ENCODE data around the gene RBMS1. TPM values are rescaled to one million over a fixed set of nuclear protein-coding genes. Genes with fewer than 3 reads are reported as not detected.

The RBMS1 gene
- total RNA-seq, 1 donor: 121 TPM

GRCh38 chr2:160417745-160418397, 75.7 kb downstream of the RBMS1 start:
- DNase-seq (ENCODE audit: low read depth): peak; percentile 88
- TF ChIP-seq CTCF (IDR thresholded peaks at IDR 0.05; ENCODE audit: insufficient read depth, low read depth, low read length): no peak
- H3K4me3 ChIP-seq (ENCODE audit: low read depth, low read length): no peak overlapping the region

- no peak for TF ChIP-seq CTCF (IDR thresholded peaks at IDR 0.05; ENCODE audit: insufficient read depth, low read depth, low read length)
- no peak overlapping the region for H3K4me3 ChIP-seq (ENCODE audit: low read depth, low read length)
- no peak for DNase-seq (ENCODE audit: low read depth)
Observed at GRCh38 chr2:160415991-160416390, 77.6 kb downstream of the RBMS1 start.

DNA sequence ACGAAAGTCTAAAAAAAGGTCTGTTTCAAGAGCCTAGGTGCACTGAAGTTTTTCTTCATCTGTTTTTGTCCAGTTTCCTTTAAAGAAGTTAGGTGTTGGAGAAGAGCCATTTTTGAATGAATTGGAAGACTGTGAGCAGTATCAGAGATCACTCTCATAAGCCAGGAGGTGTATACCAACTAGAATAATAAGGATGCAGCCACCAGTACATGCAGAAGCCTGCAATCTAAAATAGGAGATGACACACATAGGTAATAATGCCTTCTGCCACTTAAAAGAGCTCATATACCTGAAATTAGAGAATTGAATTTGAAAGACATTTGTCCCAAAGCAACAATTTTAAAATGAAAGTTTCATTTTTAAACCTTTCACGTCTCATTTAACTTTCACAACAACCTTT, 81.7 kb downstream of the RBMS1 start:
- no peak for TF ChIP-seq CTCF (IDR thresholded peaks at IDR 0.05; ENCODE audit: insufficient read depth, low read depth, low read length)
- no peak for DNase-seq (ENCODE audit: low read depth)
- H3K4me3 ChIP-seq (ENCODE audit: low read depth, low read length): no peak overlapping the region

DNA sequence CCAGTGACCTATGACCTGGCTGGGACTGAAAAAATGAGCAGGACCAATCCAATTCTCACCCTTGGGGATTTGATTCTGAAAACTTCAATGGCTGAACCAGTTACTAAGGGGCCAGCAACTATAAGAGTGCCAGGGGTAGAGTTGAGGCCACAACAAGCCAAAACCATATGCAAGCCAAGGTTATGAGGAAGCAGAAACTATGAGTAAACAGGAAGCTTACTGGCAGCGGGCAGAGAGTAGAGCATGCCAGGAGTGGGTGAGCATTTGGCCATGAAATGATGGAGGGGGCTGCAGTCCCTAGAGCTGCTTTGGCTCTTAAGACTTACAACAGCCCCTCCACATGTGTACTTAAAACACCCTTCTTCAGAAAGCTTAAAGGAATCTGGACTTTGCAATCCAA, 82.4 kb downstream of the RBMS1 start:
- no peak for DNase-seq (ENCODE audit: low read depth)
- no peak for TF ChIP-seq CTCF (IDR thresholded peaks at IDR 0.05; ENCODE audit: insufficient read depth, low read depth, low read length)
- H3K4me3 ChIP-seq (ENCODE audit: low read depth, low read length): no peak overlapping the region

GRCh38 chr2:160409480-160409879, 84.1 kb downstream of the RBMS1 start:
- no peak overlapping the region for H3K4me3 ChIP-seq (ENCODE audit: low read depth, low read length)
- DNase-seq (ENCODE audit: low read depth): peak; percentile 75
- no peak for TF ChIP-seq CTCF (IDR thresholded peaks at IDR 0.05; ENCODE audit: insufficient read depth, low read depth, low read length)

- TF ChIP-seq CTCF (IDR thresholded peaks at IDR 0.05; ENCODE audit: insufficient read depth, low read depth, low read length): peak; percentile 33
- peak overlapping the region; percentile 4 for H3K4me3 ChIP-seq (ENCODE audit: low read depth, low read length)
- DNase-seq (ENCODE audit: low read depth): peak; percentile 48
Observed at GRCh38 chr2:160408959-160409291, 84.7 kb downstream of the RBMS1 start.

Data from fibroblast of villous mesenchyme (primary cell).